ENCODE measurements around the gene CDC20. TPM values are rescaled to one million over a fixed set of nuclear protein-coding genes. Genes with fewer than 3 reads are reported as not detected.

The CDC20 gene
- total RNA-seq, 4 donors from 2014 or later, result 0.42 to 0.69 (median 0.54) TPM; not detected in 1

DNA sequence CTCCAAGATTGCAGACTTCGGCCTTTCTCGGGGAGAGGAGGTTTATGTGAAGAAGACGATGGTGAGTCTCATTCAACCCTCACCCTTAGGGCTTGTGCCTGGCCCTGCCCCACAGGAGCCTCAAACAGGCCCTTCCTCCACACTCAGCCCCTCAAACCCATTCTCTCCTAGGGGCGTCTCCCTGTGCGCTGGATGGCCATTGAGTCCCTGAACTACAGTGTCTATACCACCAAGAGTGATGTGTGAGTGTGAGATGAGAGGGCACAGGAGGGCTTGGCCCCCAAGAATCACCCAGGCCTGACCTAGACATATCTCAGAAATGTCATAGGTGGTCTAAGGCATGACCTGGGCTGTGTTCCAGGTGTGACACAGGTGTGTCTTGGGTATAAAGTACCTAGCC, 39.5 kb upstream of the CDC20 start:
- no peaks in the 10 kb centered on the region for H3K4me1 ChIP-seq
- ATAC-seq, result no peak
- 70% methylated on average over 2 of the region's 5 CpGs; no CpG with 5 or more reads in 1 of the 2 donors for WGBS, 2 donors (ENCODE audit: low coverage in 1 of 2)

DNA sequence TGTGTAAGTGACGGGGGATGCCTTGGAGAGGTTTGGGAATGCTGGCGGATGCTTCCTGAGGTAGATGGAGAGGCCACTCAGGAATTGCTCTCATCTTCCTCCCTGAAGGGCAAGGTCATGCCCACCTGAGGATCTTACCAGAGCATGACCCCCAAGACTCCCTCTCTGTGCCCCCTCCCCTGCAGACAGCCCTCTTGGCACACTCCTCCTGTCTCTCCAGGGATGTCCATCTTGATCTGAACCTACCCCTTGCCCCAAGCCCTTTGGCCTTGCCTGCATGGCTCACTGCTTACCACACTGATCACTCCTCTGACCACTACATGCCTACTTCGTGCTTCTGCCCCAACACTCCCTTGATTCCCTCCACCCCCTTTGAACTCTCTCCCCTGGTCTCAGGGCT, 39.0 kb upstream of the CDC20 start:
- Histone ChIP-seq H3K4me3 (no peak overlapping the region), H3K4me1 (no peaks in the 10 kb centered on the region), H3K9me3 (peaks cover 0 to 10% (median 0%) of the 10 kb centered on the region in 3 donors), H3K27ac (no peak overlapping the region), H3K36me3 (no peaks in the 10 kb centered on the region), H3K27me3 (no peaks in the 10 kb centered on the region)
- no peak for TF ChIP-seq POLR2AphosphoS5 (IDR thresholded peaks at IDR 0.05)
- no peak for TF ChIP-seq POLR2A (IDR thresholded peaks at IDR 0.05)
- TF ChIP-seq, protein P1, sequence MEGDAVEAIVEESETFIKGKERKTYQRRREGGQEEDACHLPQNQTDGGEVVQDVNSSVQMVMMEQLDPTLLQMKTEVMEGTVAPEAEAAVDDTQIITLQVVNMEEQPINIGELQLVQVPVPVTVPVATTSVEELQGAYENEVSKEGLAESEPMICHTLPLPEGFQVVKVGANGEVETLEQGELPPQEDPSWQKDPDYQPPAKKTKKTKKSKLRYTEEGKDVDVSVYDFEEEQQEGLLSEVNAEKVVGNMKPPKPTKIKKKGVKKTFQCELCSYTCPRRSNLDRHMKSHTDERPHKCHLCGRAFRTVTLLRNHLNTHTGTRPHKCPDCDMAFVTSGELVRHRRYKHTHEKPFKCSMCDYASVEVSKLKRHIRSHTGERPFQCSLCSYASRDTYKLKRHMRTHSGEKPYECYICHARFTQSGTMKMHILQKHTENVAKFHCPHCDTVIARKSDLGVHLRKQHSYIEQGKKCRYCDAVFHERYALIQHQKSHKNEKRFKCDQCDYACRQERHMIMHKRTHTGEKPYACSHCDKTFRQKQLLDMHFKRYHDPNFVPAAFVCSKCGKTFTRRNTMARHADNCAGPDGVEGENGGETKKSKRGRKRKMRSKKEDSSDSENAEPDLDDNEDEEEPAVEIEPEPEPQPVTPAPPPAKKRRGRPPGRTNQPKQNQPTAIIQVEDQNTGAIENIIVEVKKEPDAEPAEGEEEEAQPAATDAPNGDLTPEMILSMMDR (IDR thresholded peaks at IDR 0.05), result no peak
- TF ChIP-seq EP300 (IDR thresholded peaks at IDR 0.05), result no peak
- WGBS, 2 donors (ENCODE audit: low coverage in 1 of 2), result 100% methylated on average over 3 of the region's 3 CpGs; no CpG with 5 or more reads in 1 of the 2 donors
- ATAC-seq, result no peak

More for the DNA sequence above, 39.5 kb upstream of the CDC20 start:
- Histone ChIP-seq H3K27ac (no peak overlapping the region), H3K9me3 (peaks cover 0 to 5% (median 0%) of the 10 kb centered on the region in 3 donors), H3K36me3 (no peaks in the 10 kb centered on the region), H3K4me3 (no peak overlapping the region), H3K27me3 (no peaks in the 10 kb centered on the region)
- no peak for TF ChIP-seq POLR2AphosphoS5 (IDR thresholded peaks at IDR 0.05)

GRCh38 chr1:43321331-43321891, 37.4 kb upstream of the CDC20 start:
- ATAC-seq, result no peak
- TF ChIP-seq, protein P1 (IDR thresholded peaks at IDR 0.05), result no peak
- TF ChIP-seq POLR2AphosphoS5 (IDR thresholded peaks at IDR 0.05) (no peak), EP300 (IDR thresholded peaks at IDR 0.05) (no peak), POLR2A (IDR thresholded peaks at IDR 0.05) (no peak)
- H3K36me3 ChIP-seq, result no peaks in the 10 kb centered on the region

DNA sequence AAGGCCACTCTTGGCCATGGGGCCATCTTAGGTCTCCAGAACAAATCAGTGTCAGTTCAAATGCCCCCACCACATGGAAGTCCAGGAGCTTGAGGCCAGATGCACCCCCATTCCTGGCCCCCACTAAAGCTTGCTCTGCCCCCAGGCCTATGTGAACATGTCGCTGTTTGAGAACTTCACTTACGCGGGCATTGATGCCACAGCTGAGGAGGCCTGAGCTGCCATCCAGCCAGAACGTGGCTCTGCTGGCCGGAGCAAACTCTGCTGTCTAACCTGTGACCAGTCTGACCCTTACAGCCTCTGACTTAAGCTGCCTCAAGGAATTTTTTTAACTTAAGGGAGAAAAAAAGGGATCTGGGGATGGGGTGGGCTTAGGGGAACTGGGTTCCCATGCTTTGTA, 36.3 kb upstream of the CDC20 start:
- no peaks in the 10 kb centered on the region for H3K36me3 ChIP-seq
- 78% methylated on average over 3 of the region's 5 CpGs; no CpG with 5 or more reads in 1 of the 2 donors for WGBS, 2 donors (ENCODE audit: low coverage in 1 of 2)

More at GRCh38 chr1:43321331-43321891, 37.4 kb upstream of the CDC20 start:
- Histone ChIP-seq H3K4me1 (no peaks in the 10 kb centered on the region), H3K27me3 (no peaks in the 10 kb centered on the region), H3K9me3 (peaks cover 0 to 21% (median 0%) of the 10 kb centered on the region in 3 donors), H3K27ac (no peak overlapping the region), H3K4me3 (no peak overlapping the region)
- WGBS, 2 donors (ENCODE audit: low coverage in 1 of 2), result 90% methylated on average over 2 of the region's 16 CpGs; no CpG with 5 or more reads in 1 of the 2 donors

GRCh38 chr1:43324810-43325209, 34.0 kb upstream of the CDC20 start:
- no peaks in the 10 kb centered on the region for H3K36me3 ChIP-seq
- 80 to 83% methylated on average over 1 of the region's 1 CpG for WGBS, 2 donors (ENCODE audit: low coverage in 1 of 2)

More for the DNA sequence above, 36.3 kb upstream of the CDC20 start:
- H3K4me3 ChIP-seq, result no peak overlapping the region
- no peak for ATAC-seq
- H3K27ac ChIP-seq, result no peak overlapping the region
- H3K4me1 ChIP-seq, result no peaks in the 10 kb centered on the region
- H3K9me3 ChIP-seq, result peaks cover 0 to 21% (median 0%) of the 10 kb centered on the region in 3 donors
- H3K27me3 ChIP-seq, result no peaks in the 10 kb centered on the region
- TF ChIP-seq, protein P1 (IDR thresholded peaks at IDR 0.05), result no peak
- no peak for TF ChIP-seq POLR2AphosphoS5 (IDR thresholded peaks at IDR 0.05)
- TF ChIP-seq EP300 (IDR thresholded peaks at IDR 0.05), result no peak
- no peak for TF ChIP-seq POLR2A (IDR thresholded peaks at IDR 0.05)

More at GRCh38 chr1:43324810-43325209, 34.0 kb upstream of the CDC20 start:
- Histone ChIP-seq H3K4me3 (no peak overlapping the region), H3K27ac (no peak overlapping the region), H3K27me3 (no peaks in the 10 kb centered on the region), H3K4me1 (peaks cover 0 to 2% (median 0%) of the 10 kb centered on the region in 3 donors), H3K9me3 (peaks cover 0 to 28% (median 0%) of the 10 kb centered on the region in 3 donors)
- ATAC-seq, result no peak
- TF ChIP-seq EP300 (IDR thresholded peaks at IDR 0.05) (no peak), POLR2AphosphoS5 (IDR thresholded peaks at IDR 0.05) (no peak), POLR2A (IDR thresholded peaks at IDR 0.05) (no peak)
- TF ChIP-seq, protein P1 (IDR thresholded peaks at IDR 0.05), result no peak

Measured in gastroesophageal sphincter (tissue), 4 donors.